GM23248 (cell line): ENCODE measurements around the gene C15orf61. TPM values are rescaled to one million over a fixed set of nuclear protein-coding genes. Genes with fewer than 3 reads are reported as not detected.

Experiments
- DNase-seq: peaks from one replicate; pipeline ENCODE4 v3.0.0-alpha.2; 2015
- H2AFZ ChIP-seq: fragments of 200-600 bp; sonication (generic); 2 replicates; pipeline ENCODE4 v1.6.1; 2016; ENCODE audit warnings: antibody characterized with exemption
- H3F3A ChIP-seq: fragments of 200-600 bp; sonication (generic); 2 replicates; pipeline ENCODE4 v1.6.1; 2016; ENCODE audit warnings: mild to moderate bottlenecking, antibody characterized with exemption, mixed run types; ENCODE audit not compliant: insufficient read depth
- H3K27ac ChIP-seq: fragments of 200-600 bp; sonication (generic); 2 replicates; pipeline ENCODE4 v1.5.1; 2016; ENCODE audit warnings: mild to moderate bottlenecking
- H3K27me3 ChIP-seq: fragments of 200-600 bp; sonication (generic); replicated peaks from 2 replicates; pipeline ENCODE4 v1.6.1; 2016; ENCODE audit warnings: mild to moderate bottlenecking; ENCODE audit not compliant: insufficient read depth
- H3K36me3 ChIP-seq: fragments of 200-600 bp; sonication (generic); 2 replicates; pipeline ENCODE4 v1.6.1; 2016; ENCODE audit warnings: low read depth, mild to moderate bottlenecking
- H3K4me1 ChIP-seq: fragments of 200-600 bp; sonication (generic); 2 replicates; pipeline ENCODE4 v1.6.1; 2016; ENCODE audit warnings: mild to moderate bottlenecking; ENCODE audit not compliant: insufficient read depth
- H3K4me2 ChIP-seq: fragments of 200-600 bp; sonication (generic); one replicate; pipeline ENCODE4 v1.6.1; 2016; ENCODE audit warnings: mild to moderate bottlenecking; ENCODE audit not compliant: unreplicated experiment
- H3K4me3 ChIP-seq: fragments of 200-600 bp; sonication (generic); 2 replicates; pipeline ENCODE4 v1.5.1; 2016; ENCODE audit warnings: mild to moderate bottlenecking
- H3K79me2 ChIP-seq: fragments of 200-600 bp; sonication (generic); 2 replicates; pipeline ENCODE4 v1.6.1; 2016; ENCODE audit warnings: mild to moderate bottlenecking; ENCODE audit not compliant: insufficient read depth
- H3K9ac ChIP-seq: fragments of 200-600 bp; sonication (generic); 2 replicates; pipeline ENCODE4 v1.6.1; 2016; ENCODE audit warnings: mild to moderate bottlenecking
- H3K9me2 ChIP-seq: fragments of 200-600 bp; sonication (generic); 2 replicates; pipeline ENCODE4 v1.6.1; 2016; ENCODE audit warnings: mixed run types, mild to moderate bottlenecking, moderate library complexity; ENCODE audit not compliant: insufficient read depth
- H3K9me3 ChIP-seq: fragments of 200-600 bp; sonication (generic); one replicate; pipeline ENCODE4 v1.6.1; 2017; ENCODE audit warnings: low read depth
- H4K20me1 ChIP-seq: fragments of 200-600 bp; sonication (generic); 2 replicates; pipeline ENCODE4 v1.6.0; 2016; ENCODE audit not compliant: insufficient read depth
- EZH2 ChIP-seq: fragments of 200-600 bp; sonication (generic); IDR thresholded peaks from 2 replicates; pipeline ENCODE4 v1.6.1; 2018; ENCODE audit warnings: antibody characterized with exemption, mild to moderate bottlenecking; ENCODE audit not compliant: insufficient read depth, poor library complexity, severe bottlenecking
- EZH2phosphoT487 ChIP-seq: fragments of 200-600 bp; sonication (generic); IDR thresholded peaks from 2 replicates; pipeline ENCODE4 v1.6.1; 2018; ENCODE audit warnings: antibody characterized with exemption, moderate library complexity, mild to moderate bottlenecking, low read depth; ENCODE audit not compliant: insufficient read depth
- WGBS, 2 experiments: methylation state at CpG; one replicate each; pipeline ENCODE4 v1.1.6; 2015 to 2017; ENCODE audit warnings: low lambda C conversion rate in 2 of 2, low coverage in 1 of 2; ENCODE audit errors: missing lambda C conversion rate in 2 of 2; 5-methylcytosine and 5-hydroxymethylcytosine counted together
- in situ Hi-C: fragments of 300-500 bp; cut with MboI; formaldehyde crosslinking; loops from 2 replicates; pipeline ENCODE4 v1.15.0; 2020
- polyA plus RNA-seq: library from polyadenylated mRNA; unstranded; fragments of >200 nt; fragmentation: Nextera tagmentation; extraction: Ambion mirVana; gene quantifications from 2 replicates; pipeline ENCODE4 v1.2.1, GENCODE V29; 2016
- total RNA-seq: library from RNA; depleted of rRNA; stranded (reverse); fragments of >200 nt; shearing (Covaris generic); gene quantifications from 2 replicates; pipeline ENCODE4 v1.2.3, GENCODE V29; 2014

The C15orf61 gene
- total and polyA plus RNA-seq, 2 experiments from 2014 or later = 3.7 to 10.5 TPM

- Histone ChIP-seq H3K27ac (no peak overlapping the region), H3K27me3 (no peaks in the 10 kb centered on the region), H3K4me3 (peak overlapping the region; percentile 97), H4K20me1 (no peaks in the 10 kb centered on the region), H3K79me2 (peaks cover 57% of the 10 kb centered on the region), H3K9me3 (no peaks in the 10 kb centered on the region), H2AFZ (no peak overlapping the region), H3F3A (peaks cover 12% of the 10 kb centered on the region), H3K4me1 (peaks cover 27% of the 10 kb centered on the region), H3K9me2 (0 out of 2 replicates have a peak, but pooled peaks cover 5% of the 10 kb centered on the region), H3K9ac (peak overlapping the region; percentile 96; the same call in 1 of the 2 replicates), H3K4me2 (peak overlapping the region; percentile 99), H3K36me3 (peaks cover 18% of the 10 kb centered on the region; the same call in 1 of the 2 replicates)
- DNase-seq = no peak
- in situ Hi-C loops = no loop called here
- TF ChIP-seq EZH2 (no peak), EZH2phosphoT487 (no peak)
These were observed 3.3 kb downstream of the C15orf61 start for GRCh38 chr15:67524235-67524634.

DNA sequence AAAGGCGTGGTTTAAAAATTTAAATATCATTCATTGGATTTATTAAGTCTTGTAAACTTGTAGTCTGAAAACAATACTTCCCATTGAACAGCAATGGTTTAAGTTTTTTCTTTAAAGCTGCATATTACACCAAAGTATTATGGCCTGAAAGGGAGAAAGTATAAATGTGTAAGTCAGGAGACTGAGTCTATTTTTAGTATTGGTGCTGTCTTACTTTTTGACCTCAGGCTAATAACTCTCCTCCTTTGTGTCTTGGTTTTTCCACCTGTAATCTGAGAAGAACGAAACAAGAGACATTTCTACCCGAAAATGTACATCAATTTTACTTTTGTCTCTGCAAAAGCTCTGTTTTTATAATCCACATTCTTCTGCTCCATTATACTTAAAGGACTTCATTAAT is 7.6 kb downstream of the C15orf61 start:
- H2AFZ ChIP-seq = no peak overlapping the region
- in situ Hi-C loops = no loop called here
- no peak overlapping the region for H3K27ac ChIP-seq
- TF ChIP-seq EZH2phosphoT487 (no peak), EZH2 (no peak)
- DNase-seq = no peak
- no peaks in the 10 kb centered on the region for H4K20me1 ChIP-seq
- peaks cover 24% of the 10 kb centered on the region; the same call in 1 of the 2 replicates for H3K36me3 ChIP-seq
- no peaks in the 10 kb centered on the region for H3K27me3 ChIP-seq
- H3K9ac ChIP-seq = no peak overlapping the region
- no peaks in the 10 kb centered on the region for H3K9me3 ChIP-seq
- H3K4me2 ChIP-seq = no peak overlapping the region
- peaks cover 19% of the 10 kb centered on the region for H3F3A ChIP-seq
- no peak overlapping the region for H3K4me3 ChIP-seq
- peaks cover 22% of the 10 kb centered on the region for H3K4me1 ChIP-seq
- WGBS, 2 experiments = 96 to 99% methylated on average over 3 of the region's 3 CpGs
- H3K9me2 ChIP-seq = 0 out of 2 replicates have a peak, but pooled peaks cover 5% of the 10 kb centered on the region
- H3K79me2 ChIP-seq = peaks cover 38% of the 10 kb centered on the region

DNA sequence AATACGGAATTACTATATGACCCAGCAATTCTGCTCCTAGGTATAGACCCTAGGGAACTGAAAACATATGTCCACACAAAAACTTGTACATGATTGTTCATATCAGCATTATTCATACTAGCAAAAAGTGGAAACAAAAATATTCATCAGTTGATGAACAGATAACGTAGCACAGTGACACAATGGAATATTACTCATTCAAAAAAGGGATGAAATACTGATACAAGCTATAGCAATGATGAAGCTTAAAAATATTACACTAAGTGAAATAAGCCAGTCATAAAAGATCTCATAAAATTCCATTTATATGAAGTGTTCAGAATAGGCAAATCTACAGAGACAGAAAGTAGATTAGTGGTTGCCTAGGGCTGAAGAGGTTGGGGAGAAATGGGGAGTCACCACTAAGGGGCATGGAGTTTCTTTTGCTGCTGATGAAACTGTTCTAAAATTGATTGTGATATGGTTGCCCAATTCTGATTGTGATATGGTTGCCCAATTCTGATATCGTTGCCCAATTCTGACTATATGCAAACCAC is 10.5 kb downstream of the C15orf61 start:
- in situ Hi-C loops = no loop called here
- Histone ChIP-seq H3K9me2 (0 out of 2 replicates have a peak, but pooled peaks cover 5% of the 10 kb centered on the region), H3K36me3 (peaks cover 24% of the 10 kb centered on the region; the same call in 1 of the 2 replicates), H3K4me3 (no peak overlapping the region), H3K79me2 (peaks cover 9% of the 10 kb centered on the region), H2AFZ (no peak overlapping the region), H3K27ac (peak overlapping the region; percentile 84), H3K9ac (peak overlapping the region; percentile 26), H3K4me2 (peak overlapping the region; percentile 60), H3F3A (peaks cover 19% of the 10 kb centered on the region), H3K4me1 (peaks cover 11% of the 10 kb centered on the region), H4K20me1 (no peaks in the 10 kb centered on the region), H3K27me3 (no peaks in the 10 kb centered on the region), H3K9me3 (no peaks in the 10 kb centered on the region)
- DNase-seq = peak; percentile 86
- TF ChIP-seq EZH2phosphoT487 = no peak
- no peak for TF ChIP-seq EZH2
- 29 to 31% methylated on average over 3 of the region's 3 CpGs for WGBS, 2 experiments

GRCh38 chr15:67533873-67534272 is 12.9 kb downstream of the C15orf61 start:
- Histone ChIP-seq H2AFZ (no peak overlapping the region), H3K27ac (no peak overlapping the region), H3K9me2 (no peaks in the 10 kb centered on the region), H3K36me3 (0 out of 2 replicates have a peak, but pooled peaks cover 6% of the 10 kb centered on the region), H3K9me3 (no peaks in the 10 kb centered on the region), H3F3A (peaks cover 19% of the 10 kb centered on the region), H3K9ac (no peak overlapping the region), H3K79me2 (no peaks in the 10 kb centered on the region), H3K27me3 (no peaks in the 10 kb centered on the region), H3K4me2 (no peak overlapping the region), H3K4me3 (no peak overlapping the region), H4K20me1 (no peaks in the 10 kb centered on the region), H3K4me1 (peaks cover 11% of the 10 kb centered on the region)
- TF ChIP-seq EZH2 = no peak
- no peak for TF ChIP-seq EZH2phosphoT487
- WGBS, 2 experiments = 31 to 36% methylated on average over 1 of the region's 1 CpG
- in situ Hi-C loops = no loop called here
- DNase-seq = no peak

DNA sequence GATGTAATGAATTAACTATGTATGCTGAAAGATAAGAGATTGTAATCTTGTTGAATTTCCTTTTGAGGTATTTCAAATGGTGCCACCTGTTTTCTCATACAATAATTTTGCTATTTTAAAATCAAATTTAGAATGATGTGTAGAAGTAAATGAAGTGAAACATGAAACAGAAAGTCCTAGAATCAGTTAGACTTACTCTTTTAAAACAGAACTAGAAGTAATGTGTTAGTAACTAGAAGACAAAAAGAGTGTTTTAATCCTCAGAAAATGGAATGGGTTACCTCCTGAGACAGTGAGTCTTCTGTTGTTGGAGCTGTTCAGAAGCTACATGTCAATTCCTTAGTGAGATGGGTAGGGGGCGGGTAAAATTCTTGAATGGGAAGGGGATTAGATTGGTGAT is 13.4 kb downstream of the C15orf61 start:
- Histone ChIP-seq H3K27me3 (no peaks in the 10 kb centered on the region), H4K20me1 (no peaks in the 10 kb centered on the region), H3K4me2 (no peak overlapping the region), H2AFZ (no peak overlapping the region), H3K9me3 (no peaks in the 10 kb centered on the region), H3F3A (peaks cover 19% of the 10 kb centered on the region), H3K9me2 (no peaks in the 10 kb centered on the region), H3K4me1 (peaks cover 11% of the 10 kb centered on the region), H3K27ac (no peak overlapping the region), H3K79me2 (no peaks in the 10 kb centered on the region), H3K4me3 (no peak overlapping the region), H3K36me3 (0 out of 2 replicates have a peak, but pooled peaks cover 6% of the 10 kb centered on the region), H3K9ac (no peak overlapping the region)
- TF ChIP-seq EZH2phosphoT487 (no peak), EZH2 (no peak)
- in situ Hi-C loops = no loop called here
- no peak for DNase-seq
- WGBS, 2 experiments = 93 to 100% methylated on average over 1 of the region's 1 CpG
